Activated CD4-positive, alpha-beta T cell treated with anti-CD3 and anti-CD28 coated beads for 4 hours (primary cell): Measurements from ENCODE around the gene TGFA.
"Not testable (repeated sequence)": the region's sequence is repeated elsewhere in the genome, so short reads cannot be mapped to it uniquely, and the experiment has no call there.

ENCODE experiments used
- DNase-seq, 2 donors: peaks; one replicate each; pipeline ENCODE4 v3.0.0-alpha.2; 2020

The TGFA gene

DNA sequence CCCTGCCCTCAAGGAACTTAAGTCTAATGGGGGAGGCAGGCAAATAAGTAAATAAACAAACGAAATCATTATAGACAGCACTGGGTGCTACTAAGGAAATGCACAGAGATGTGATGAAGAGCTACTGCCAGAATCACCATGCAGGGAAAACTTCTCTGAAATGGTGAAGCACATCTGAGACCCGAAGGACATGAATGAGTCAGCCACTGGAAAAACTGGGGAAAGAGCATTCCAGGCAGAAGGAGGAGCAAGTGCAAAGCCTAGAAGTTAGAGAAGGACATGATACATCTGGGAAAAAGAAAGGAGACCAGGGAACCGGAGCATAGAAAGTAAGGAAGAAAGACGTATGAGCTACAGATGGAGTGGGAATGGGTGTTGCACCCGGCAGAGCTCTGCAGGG, 56.8 kb downstream of the TGFA start:
- no peak for DNase-seq

DNA sequence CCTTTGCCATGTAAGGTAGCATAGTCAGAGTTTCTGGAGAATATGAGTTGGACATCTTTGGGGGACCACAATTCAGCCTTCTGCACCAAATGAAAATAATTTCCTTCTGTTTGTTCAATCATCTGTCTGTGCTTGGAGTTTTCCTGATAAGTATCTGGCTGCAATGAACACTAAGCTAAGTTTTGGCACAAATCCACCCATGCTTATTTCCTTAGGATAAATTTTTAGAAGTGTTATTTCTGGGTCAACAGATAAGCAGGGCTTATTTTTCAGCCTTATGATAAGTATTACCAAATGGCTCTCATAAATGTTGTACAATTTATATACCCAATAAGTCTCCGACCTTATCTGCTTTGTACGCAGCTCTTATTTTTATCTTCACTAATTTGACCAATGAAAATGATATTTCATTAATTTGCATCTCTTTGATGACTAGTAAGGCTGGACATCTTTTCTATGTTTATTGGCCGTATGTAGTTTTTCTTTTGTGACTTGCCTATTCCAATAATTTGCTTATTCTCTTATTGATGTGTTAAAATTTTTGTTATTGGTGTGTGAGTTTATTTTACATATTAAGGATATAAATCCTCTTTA, 59.2 kb downstream of the TGFA start:
- no peak for DNase-seq

DNA sequence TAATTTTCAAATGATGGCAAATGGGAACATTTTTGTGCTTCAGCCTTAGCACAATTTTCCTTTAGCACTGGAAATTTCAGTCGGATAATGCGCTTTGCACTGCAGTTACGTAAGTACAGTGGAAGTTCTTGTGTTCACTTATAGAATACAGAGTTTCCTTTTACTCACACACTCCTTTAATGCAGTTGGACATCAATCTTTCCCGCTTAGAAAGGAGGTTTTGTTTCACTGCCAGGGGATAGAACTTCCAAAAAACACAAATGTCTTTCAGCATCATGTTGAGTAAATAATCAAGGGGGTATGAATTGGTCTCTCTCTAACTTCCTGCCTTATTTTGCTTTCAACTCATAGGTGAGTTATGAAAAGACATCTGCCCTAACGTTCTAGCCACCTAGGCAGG, 63.2 kb downstream of the TGFA start:
- no peak for DNase-seq

DNA sequence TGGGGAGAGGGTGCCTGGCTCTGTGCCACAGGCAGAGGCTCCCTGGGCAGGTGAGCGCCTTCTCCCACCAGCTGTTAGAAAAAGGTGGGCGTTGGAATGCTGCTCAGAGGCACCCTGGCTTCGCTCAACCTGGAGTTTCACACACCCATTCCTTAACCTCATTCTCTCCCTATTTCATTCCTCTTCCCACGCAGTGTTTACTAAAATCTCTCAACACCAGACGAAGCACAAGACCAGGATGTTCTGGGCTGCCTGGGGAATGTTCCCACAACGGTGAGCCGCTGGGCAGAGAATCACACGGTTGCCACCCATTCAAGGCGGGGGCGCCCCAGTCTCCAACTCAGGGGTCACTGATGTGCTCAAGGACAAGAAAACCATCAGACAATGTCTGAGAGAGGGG, 64.5 kb downstream of the TGFA start:
- no peak for DNase-seq

DNA sequence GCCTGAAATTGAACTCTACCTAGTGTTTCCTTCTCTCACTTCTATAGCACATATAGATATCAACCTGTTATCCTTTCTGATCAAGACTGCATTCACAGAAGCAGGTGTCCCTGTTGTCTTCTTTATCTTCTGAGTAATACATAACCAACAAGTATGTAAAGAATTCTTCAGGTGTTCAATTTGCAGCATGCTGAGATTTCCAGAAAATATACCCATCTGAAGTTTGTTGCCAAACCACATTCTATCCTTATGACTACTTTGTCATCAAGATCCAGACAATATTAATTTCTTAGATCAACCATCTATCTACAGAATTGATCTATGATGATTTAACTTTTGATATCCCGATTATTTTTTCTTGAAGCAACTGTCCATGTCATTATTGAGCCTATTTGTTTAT, 69.5 kb downstream of the TGFA start:
- DNase-seq = no peak

DNA sequence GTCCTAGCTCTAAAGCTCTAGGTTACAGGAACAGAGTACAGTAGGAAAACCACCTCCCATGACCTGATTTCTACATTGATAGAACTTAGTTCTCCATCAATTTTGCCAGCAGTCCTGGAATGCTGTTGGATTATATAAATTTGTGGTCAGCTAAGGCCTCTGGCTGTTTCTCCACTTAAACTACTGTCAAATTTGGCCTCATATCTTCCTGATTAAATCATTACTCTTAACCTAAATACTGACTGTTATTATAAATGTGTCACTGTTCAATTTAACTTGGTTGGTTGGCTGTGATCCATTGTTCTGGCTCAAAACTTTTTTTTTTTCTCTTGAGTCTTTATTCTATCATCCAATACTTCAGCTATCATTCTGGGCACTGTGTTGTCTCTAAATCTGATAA, 71.2 kb downstream of the TGFA start:
- no peak for DNase-seq

DNA sequence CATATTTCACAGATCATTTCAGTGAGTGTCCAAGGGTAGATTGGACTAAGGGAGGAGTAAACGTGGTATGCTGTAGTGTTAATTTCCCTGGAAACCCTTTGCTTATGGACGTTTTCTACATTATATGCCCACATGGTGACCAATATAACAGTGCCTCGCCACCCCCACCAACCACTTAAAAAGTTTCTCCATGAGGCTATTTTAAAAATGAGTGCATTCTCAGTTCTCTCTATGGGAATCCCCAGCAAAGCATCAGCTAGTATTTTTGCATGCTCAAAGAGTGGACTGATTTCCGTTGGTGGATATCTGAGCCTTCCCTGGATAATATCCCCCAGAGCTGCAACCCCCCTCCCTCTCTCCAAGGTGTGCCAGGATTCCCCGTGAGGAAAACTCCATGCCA, 73.2 kb downstream of the TGFA start:
- no peak for DNase-seq

DNA sequence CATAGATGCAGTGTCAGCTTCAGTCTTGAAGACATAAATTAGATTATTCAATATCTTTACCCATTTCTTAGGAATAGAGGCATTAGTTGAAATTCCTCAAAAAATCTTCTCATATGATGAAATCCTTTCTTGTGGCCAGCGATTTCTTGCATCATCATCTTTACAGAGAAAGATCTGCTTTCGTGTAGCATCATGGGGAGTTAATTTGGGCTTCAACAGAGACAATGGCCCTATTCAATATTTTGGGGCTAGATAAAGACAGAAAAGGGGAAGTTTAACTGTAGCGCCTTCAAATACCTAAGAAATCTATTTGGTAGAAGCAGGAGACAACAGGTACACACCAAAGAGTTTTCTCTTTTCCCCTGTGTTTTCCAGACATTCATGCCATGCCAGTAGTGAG, 73.8 kb downstream of the TGFA start:
- no peak for DNase-seq

DNA sequence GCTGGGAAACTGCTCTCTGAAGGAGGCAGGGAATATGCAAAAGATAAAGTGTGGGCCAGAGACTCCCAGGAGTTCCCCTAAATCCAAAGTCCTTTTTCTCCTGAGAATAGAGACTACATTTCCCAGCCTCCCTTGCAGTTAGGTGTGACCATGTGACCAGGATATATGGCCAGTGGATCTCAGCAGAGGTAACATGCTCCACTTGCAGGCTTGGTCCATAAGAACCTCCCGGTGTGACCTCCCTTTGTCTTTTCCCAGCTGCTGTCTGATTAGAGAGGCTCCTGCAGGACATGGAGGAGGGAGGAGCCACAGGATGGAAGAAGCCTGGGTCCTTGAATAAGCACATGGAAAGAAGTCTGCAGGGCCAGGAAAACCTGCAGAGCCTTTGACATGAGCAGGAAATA, 76.2 kb downstream of the TGFA start:
- no peak for DNase-seq

DNA sequence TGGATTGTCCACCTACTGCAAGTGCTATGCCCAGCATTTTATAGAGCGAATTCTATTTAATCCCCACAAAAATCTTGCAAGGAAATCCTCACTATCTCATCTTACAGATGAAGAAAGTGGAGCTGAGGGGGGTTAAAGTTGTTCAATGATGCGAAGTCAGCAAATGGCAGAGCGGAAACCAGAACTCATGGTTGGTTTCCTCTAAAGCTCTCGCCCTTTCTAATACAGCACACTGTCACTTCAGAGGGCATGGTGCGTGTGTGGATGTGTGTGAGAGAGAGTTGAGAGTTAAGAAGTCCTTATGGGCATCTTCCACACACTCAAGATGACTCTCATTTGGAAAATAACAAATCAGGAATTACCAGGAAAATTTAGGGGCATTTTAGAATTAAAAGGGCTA, 78.4 kb downstream of the TGFA start:
- peak in 1 of 2 donors; percentile 12 for DNase-seq

DNA sequence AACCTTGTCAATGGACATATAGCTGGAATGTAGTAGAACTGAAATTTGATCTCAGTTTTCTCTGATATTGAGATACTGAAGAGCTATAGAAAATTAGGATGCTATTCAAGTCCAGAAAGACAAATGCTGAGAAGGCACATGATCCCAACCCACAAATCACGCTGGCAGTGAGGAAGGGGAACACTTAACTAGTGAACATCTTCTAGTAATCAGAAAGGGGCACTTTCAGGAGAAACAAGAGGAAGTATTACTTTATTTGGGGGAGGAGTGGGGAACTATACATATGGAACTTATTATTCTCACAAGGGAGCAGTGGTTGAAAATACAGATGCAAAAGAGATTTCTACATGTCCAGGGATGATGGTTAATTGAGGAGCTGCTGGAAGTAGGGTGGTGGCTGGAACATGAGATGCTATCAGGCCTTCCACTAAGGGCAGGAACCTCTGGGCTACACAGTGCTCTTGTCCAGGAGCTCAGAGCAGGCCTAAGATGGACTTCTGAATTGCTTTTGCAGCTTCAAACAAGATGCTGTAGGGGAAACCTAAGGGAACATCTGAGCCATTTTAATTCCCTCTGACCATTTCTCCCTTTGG, 79.3 kb downstream of the TGFA start:
- DNase-seq = no peak

DNA sequence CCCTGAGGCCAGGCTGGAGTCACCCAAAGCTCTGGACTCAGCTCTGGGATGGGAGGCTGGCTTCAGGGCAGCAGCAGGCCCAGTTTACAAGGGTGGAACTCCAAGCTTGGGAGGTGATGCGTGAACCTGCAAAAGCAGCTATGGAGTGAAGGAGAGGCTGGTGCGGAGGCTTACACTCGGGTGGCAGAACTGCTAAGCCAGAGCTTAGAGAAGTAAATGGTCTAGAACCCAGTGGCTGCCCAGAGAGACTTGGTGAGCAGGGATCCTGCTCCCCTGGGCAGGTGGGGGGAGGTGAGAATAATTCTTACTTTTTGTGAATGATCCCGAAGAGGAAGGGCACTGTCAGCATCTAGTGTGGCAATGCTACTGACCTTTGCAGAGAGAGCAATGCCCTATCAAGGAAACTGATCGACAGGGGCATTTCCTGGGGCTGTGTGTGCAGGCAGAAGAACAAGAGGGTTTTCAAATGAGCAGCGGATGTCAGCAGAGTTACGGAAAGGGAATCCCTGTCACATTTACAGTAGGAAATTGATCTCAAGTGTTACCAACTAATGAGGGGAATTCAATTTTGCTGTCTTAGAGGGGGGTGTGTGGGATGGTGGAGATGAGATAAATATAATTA, 80.4 kb downstream of the TGFA start:
- no peak for DNase-seq

DNA sequence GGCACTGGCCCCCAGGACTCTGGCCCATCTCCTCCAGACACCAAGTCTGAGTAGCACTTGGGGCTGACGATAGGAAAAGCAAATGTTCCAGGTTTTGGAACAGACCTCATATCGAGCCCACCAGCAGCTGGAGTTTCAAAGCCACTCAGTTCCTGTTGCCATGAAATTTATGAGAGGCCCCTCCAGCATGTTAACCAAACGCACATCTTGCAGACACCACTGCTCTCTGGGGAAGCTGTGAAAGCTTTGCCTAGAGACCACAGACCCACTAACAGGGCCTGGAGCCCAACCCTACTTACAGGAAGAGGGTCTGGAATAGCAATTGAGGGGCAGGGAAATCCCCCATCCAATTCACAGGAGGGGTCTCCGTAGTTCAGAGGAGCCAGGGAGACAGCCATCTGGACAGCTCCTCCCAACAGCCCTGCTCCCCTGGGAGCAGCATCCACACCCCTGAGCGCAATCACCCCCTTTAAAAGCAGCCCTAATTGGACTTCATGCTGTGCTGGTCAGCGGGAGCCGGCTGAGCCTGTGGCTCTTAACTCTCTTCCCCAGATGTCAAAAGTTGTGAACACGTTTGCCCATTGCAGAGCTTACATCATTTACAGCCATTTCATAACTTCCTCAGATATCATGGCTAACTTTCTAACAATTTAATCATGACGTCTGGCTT, 81.3 kb downstream of the TGFA start:
- no peak for DNase-seq

DNA sequence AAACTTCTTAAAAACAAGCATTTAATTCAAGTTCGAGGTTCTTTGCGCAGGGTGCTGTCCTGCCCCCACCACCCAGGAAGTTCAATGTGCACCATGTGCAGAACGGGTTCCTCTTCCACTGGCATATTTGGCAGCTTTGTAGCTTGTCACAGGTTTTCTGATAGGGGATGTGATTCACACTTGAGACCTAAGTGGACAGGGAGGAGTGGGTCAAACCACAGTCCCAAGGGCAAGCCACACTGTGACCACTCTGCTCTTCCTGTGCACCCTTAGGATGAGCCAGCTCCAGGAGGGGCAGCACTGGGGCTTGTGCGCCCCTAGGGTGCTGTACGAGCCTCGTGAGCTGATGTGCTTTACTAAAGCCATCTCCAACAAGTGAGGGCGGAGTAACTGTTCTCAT, 82.5 kb downstream of the TGFA start:
- DNase-seq = no peak

DNA sequence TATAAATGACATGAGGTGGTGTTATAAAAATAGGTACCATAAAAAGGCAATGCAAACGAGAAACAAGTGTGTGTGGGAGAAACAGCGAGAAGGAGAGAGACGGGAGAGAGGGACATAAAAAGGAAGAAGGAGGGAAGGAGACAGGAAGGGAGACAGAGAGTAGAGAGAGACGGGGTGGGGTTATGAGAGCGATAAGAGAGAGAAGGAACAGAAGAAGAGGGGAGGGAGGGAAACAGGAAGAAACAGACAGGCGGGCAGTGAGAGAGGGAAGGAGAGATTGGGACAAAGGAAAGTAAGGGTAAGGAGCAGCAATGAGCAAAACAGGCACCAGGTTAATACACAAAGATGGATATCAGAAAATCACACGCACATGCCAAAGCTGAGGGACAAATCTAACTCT, 83.7 kb downstream of the TGFA start:
- no peak for DNase-seq

DNA sequence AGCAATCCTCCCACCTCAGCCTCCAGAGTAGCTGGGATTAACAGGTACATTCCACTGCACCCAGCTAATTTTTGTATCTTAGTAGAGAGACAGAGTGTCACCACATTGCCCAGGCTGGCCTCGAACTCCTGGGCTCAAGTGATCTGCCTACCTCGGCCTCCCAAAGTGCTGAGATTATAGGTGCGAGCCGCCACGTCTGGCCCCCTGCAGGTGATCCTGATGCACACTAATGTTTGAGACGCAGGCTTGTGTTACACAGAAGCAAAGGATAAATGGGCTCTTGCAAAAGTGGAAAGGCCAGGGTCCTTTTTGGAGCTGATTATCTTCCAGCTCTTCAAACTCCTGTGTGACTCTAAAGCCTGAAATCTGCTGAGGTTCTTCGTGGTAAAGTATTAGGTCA, 84.2 kb downstream of the TGFA start:
- no peak for DNase-seq

DNA sequence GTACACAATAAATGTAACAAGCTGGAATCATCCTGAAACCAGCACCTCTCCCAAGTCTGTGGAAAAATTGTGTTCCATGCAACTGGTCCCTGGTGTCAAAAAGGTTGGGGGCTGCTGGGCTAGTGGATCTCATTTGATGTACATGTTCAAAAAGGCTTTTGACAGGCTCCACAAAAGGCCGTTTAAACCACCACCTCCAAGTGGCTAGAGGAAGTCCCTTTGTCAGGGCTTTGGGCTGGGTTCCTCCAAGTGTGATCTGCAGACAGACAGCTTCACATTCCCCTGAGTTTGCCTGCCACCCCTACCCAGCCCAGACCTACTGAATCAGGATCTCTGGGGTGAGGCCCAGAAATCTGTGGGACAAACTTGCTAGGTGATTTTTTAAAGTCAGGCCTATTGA, 84.7 kb downstream of the TGFA start:
- no peak for DNase-seq

DNA sequence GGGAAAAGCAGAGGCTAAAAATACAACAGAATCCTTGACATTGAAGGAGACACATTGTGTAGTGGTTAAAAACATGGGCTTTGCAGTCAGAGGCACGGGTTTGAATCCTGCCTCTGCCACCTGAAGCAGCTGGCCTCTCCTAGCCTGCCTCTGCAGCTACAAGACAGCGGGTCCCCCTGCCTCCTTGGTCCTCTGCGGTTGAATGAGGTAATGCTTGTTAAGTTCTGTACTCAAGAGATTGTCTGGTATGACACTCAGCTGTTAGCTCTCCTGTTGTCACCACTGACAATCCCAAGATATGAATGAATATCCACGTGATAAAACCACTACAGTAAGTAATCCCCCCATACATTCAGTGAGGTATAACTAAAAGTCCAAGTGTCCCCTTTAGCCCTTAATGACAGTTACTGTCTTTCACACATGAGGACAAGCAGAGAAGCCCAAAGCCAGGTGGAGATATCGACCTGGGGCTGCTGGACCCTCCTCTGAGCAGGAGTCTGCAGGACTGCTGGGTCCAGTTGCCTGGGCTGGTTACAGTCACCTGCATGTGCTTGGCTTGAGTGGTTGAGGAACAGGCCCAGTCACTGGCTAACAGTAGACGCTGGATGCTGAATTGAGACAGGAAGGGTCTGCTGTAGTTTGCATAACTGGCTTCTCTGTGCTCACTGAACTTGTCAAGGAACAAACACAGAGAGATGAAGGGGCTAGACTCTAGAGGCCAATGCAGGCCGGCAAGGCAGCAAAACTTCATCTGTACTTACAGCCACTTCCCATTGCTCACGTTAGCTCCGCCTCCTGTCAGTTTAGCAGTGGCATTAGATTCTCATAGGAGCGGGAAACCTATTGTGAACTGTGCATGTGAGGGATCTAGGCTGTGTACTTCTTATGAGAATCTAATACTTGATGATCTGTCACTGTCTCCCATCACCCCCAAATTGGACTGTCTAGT, 85.5 kb downstream of the TGFA start:
- DNase-seq = no peak

DNA sequence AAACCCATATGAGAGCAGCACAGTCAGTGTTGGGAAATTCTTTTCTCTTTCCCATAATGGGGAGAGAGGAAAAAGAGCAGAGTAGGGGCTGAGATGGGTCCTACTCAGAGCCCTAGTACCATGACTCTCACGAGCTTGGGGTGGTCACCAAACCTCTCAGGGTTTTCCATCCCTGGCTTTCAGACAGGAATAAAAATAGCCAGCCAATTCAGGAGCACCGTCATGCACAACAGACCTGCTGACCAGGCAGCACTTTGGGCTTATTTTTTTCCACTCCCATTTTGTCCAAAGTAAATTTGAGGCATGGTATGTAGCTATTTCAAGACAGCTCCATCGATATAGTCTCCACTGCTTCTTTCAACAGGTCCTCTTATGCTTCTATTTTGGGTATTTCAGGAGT, 86.4 kb downstream of the TGFA start:
- no peak for DNase-seq

DNA sequence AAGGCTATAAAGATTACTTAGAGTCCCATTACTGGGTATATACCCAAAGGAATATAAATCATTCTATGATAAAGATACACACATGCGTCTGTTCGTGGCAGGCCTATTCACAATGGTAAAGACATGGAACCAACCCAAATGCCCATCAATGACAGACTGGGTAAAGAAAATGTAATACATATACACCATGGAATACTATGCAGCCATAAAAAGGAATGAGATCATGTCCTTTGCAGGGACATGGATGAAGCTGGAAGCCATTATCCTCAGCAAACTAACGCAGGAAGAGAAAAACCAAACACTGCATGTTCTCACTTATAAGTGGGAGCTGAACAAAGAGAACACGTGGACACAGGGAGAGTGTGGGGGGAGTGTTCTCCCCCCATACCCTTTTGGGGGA, 87.0 kb downstream of the TGFA start:
- not testable (repeated sequence) for DNase-seq

DNA sequence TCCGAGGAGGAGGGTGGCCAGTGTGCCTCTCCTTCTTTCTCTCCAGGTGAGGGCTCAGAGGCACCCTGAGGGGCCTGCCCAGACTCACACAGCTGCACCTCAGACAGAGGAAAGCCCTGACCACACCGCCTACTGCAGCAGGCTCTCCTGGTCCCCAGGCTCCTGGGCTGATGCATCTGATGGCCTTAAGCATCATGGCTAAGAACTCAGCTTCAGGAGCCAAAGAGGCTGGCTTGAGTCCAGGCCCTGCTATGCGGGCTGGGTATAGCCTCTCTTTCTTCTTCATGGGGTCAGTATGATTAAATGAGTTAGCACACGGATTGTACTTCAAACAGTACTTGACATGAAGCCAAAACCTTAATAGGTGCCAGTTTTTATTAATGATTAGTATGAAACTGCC, 89.6 kb downstream of the TGFA start:
- no peak for DNase-seq

DNA sequence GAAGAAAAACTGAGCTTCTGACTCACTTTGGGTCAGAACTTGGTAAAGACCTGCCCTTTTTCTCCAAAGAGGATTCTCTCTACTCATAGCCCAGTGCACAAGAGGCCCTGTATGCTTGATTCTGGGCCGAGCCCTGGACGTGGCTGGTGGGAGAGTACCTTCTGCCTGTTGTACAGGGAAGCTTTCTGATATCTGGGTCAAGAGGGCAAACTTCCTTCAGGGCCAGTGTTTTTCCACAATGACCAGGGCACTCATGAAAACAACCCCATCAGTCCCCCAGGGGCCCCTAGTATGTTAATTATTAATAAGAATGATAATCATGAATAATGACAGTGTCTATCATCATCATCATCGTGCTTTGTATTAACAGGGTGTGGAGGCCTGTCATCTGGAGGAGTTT, 90.0 kb downstream of the TGFA start:
- no peak for DNase-seq
